ENCODE results near the gene FOXD4L5.
"Not testable (repeated sequence)": the region's sequence is repeated elsewhere in the genome, so short reads cannot be mapped to it uniquely, and the experiment has no call there.

Gene FOXD4L5

GRCh38 chr9:65285109-65285508 is at the start of gene FOXD4L5:
TSS of gene FOXD4L5 (minus strand) at chr9:65285209. CDS start at chr9:65284377, 832 bp downstream.
- not testable (repeated sequence) for H3K27me3 Mint-ChIP-seq (ENCODE audit: low read depth); DNase-seq (ENCODE audit: low spot score); H3K9me3 Mint-ChIP-seq; H3K27ac Mint-ChIP-seq; H3K36me3 Mint-ChIP-seq (ENCODE audit: low read depth); H3K4me1 Mint-ChIP-seq (ENCODE audit: low read depth); H3K4me3 Mint-ChIP-seq

- H3K4me3 Mint-ChIP-seq; H3K27me3 Mint-ChIP-seq (ENCODE audit: low read depth); H3K4me1 Mint-ChIP-seq (ENCODE audit: low read depth); DNase-seq (ENCODE audit: low spot score); H3K9me3 Mint-ChIP-seq; H3K36me3 Mint-ChIP-seq (ENCODE audit: low read depth); H3K27ac Mint-ChIP-seq: not testable (repeated sequence)
Observed at GRCh38 chr9:65283943-65284342, 1.1 kb downstream of the FOXD4L5 start.

DNA sequence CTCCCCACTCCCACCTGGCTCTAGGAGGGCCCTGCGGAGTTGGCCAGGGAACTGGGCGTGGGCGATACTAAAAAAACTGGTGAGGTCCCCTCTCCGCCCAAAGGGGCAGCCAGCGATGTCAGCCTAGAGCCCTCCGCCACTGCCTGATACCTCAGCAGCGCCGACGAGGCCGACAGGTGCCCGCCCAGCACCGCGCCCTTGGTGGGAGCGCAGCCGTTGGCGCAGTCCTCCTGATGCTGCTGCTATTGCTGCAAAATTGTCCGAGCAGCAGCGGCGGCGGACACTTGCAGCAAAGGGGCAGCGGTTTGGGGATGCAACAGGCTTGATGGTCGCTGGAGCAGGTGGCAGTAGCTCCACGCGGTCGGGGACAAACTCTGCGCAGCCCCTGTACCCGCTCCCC is 2.0 kb downstream of the FOXD4L5 start:
- H3K4me1 Mint-ChIP-seq (ENCODE audit: low read depth); H3K27ac Mint-ChIP-seq; H3K9me3 Mint-ChIP-seq; H3K27me3 Mint-ChIP-seq (ENCODE audit: low read depth); DNase-seq (ENCODE audit: low spot score); H3K36me3 Mint-ChIP-seq (ENCODE audit: low read depth); H3K4me3 Mint-ChIP-seq: not testable (repeated sequence)
